ENCODE results near the gene ZNF761. TPM values are rescaled to one million over a fixed set of nuclear protein-coding genes. Genes with fewer than 3 reads are reported as not detected.

ZNF761 gene
- total and polyA plus RNA-seq, 2 donors (not counting 3 experiments of a cell fraction or from before 2014, with no cell fraction given) = 6.4 to 8.8 TPM

- Histone ChIP-seq H3K9me3 (replicated peaks; ENCODE audit: control insufficient read depth, insufficient read depth, low read length) (no peaks in the 10 kb centered on the region), H3K4me3 (replicated peaks in 1 of 3; ENCODE audit: insufficient read depth in 1 of 3, low read depth in 1 of 3, low read length in 3 of 3) (no peak overlapping the region), H3K27me3 (ENCODE audit: control insufficient read depth in 2 of 2, insufficient read depth in 2 of 2, low read length in 2 of 2) (no peaks in the 10 kb centered on the region), H3K4me1 (ENCODE audit: control insufficient read depth, extremely low read depth, insufficient read depth, low read length) (no peaks in the 10 kb centered on the region), H3K9ac (replicated peaks; ENCODE audit: extremely low read depth, insufficient read depth, low read length) (no peak overlapping the region), H3K79me2 (ENCODE audit: control insufficient read depth, insufficient read depth, low read length) (no peaks in the 10 kb centered on the region), H3K4me2 (ENCODE audit: insufficient read depth, low read length) (no peak overlapping the region), H3K9me1 (replicated peaks; ENCODE audit: control insufficient read depth, extremely low read depth, insufficient read depth, low read length) (no peaks in the 10 kb centered on the region), H4K20me1 (replicated peaks; ENCODE audit: control insufficient read depth, extremely low read depth, insufficient read depth, low read length) (no peaks in the 10 kb centered on the region), H2AFZ (ENCODE audit: low read depth, low read length) (no peak overlapping the region), H3K27ac (ENCODE audit: insufficient read depth, low read depth, low read length) (no peak overlapping the region), H3K36me3 (ENCODE audit: control insufficient read depth in 2 of 2, extremely low read depth in 1 of 2, insufficient read depth in 2 of 2, low read length in 2 of 2) (no peaks in the 10 kb centered on the region)
- BruUV-seq (replicated peaks) = no TSS peak
- intact Hi-C loops (cut with micrococcal nuclease) (no loop called here), dilution Hi-C loops (cut with MboI; ENCODE audit: extremely low pct_ligation_motif_present, low sequenced_read_pairs) (no loop called here)
- DNase-seq (ENCODE audit: low read depth, low spot score) = no peak
- TF ChIP-seq EZH2 (IDR thresholded peaks at IDR 0.05; ENCODE audit: borderline replicate concordance, low read depth, low read length, severe bottlenecking) (no peak), CTCF (IDR thresholded peaks at IDR 0.05; ENCODE audit: extremely low read depth in 1 of 2, insufficient read depth in 1 of 2, low read depth in 1 of 2, low read length in 2 of 2) (no peak), POLR2A (IDR thresholded peaks at IDR 0.05; ENCODE audit: low read depth, low read length) (no peak), POLR2AphosphoS5 (IDR thresholded peaks at IDR 0.05; ENCODE audit: insufficient read depth, low read depth, low read length) (no peak), JUN (IDR thresholded peaks at IDR 0.05; ENCODE audit: borderline replicate concordance, insufficient read depth, insufficient read length, low read depth) (no peak), MYC (IDR thresholded peaks at IDR 0.05; ENCODE audit: low read depth, low read length) (no peak), GATA2 (IDR thresholded peaks at IDR 0.05; ENCODE audit: insufficient read depth, insufficient read length, low read depth, low read length) (no peak), FOS (IDR thresholded peaks at IDR 0.05; ENCODE audit: borderline replicate concordance, insufficient read depth, low read length) (no peak)
- TF ChIP-seq, protein P1, sequence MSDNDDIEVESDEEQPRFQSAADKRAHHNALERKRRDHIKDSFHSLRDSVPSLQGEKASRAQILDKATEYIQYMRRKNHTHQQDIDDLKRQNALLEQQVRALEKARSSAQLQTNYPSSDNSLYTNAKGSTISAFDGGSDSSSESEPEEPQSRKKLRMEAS (IDR thresholded peaks at IDR 0.05; ENCODE audit: insufficient read depth, insufficient read length) = no peak
- POLR2A ChIA-PET = no interaction called here
- FAIRE-seq = no peak
- CTCF ChIA-PET = interaction anchor here (1.2 kb wide), 1 partner anchor 14 kb away, joined by 4 read pairs; no protein-coding TSS in a partner anchor
Measured at GRCh38 chr19:53506728-53507127, 74.9 kb downstream of the ZNF761 start.

Small RNA genes within 50 kb of the gene (small RNA-seq; reads per million reads assigned to genes)
- gene RPL39P36 (ENCODE audit: insufficient read depth, insufficient read length, low read depth, low replicate concordance) = not detected

Other genes starting within 250 kb of the ZNF761 start
- gene ZNF665, start 238.6 kb upstream of the ZNF761 start, total RNA-seq = 1.8 and 2.1 TPM in 2 replicates
- 1.3 and 2.7 TPM in 2 replicates for gene ZNF665, start 238.6 kb upstream of the ZNF761 start, polyA plus RNA-seq
- gene ZNF677, start 177.1 kb upstream of the ZNF761 start, total RNA-seq = 15.8 and 21.0 TPM in 2 replicates
- gene ZNF677, start 177.1 kb upstream of the ZNF761 start, polyA plus RNA-seq = 10.0 and 13.4 TPM in 2 replicates
- gene VN1R2, start 173.7 kb upstream of the ZNF761 start, total RNA-seq = not detected in 2 replicates
- not detected in 2 replicates for gene VN1R2, start 173.7 kb upstream of the ZNF761 start, polyA plus RNA-seq
- gene VN1R4, start 164.3 kb upstream of the ZNF761 start, total RNA-seq = not detected in 2 replicates
- gene VN1R4, start 164.3 kb upstream of the ZNF761 start, polyA plus RNA-seq = not detected in 2 replicates
- gene ZNF845, start 98.2 kb upstream of the ZNF761 start, total RNA-seq = 4.6 and 5.0 TPM in 2 replicates
- gene ZNF845, start 98.2 kb upstream of the ZNF761 start, polyA plus RNA-seq = 0.78 and 0.88 TPM in 2 replicates
- gene ZNF525, start 66.3 kb upstream of the ZNF761 start, total RNA-seq = 3.7 and 3.8 TPM in 2 replicates
- gene ZNF525, start 66.3 kb upstream of the ZNF761 start, polyA plus RNA-seq = 0.59 and 1.2 TPM in 2 replicates
- 7.3 and 7.7 TPM in 2 replicates for gene ZNF765, start 36.8 kb upstream of the ZNF761 start, total RNA-seq
- gene ZNF765, start 36.8 kb upstream of the ZNF761 start, polyA plus RNA-seq = 2.5 and 2.7 TPM in 2 replicates
- gene ZNF813, start 35.7 kb downstream of the ZNF761 start, total RNA-seq = 2.3 TPM in 2 replicates
- 0.37 and 0.47 TPM in 2 replicates for gene ZNF813, start 35.7 kb downstream of the ZNF761 start, polyA plus RNA-seq
- gene ZNF331, start 106.2 kb downstream of the ZNF761 start, total RNA-seq = 11.2 TPM in 2 replicates
- gene ZNF331, start 106.2 kb downstream of the ZNF761 start, polyA plus RNA-seq = 3.9 and 6.2 TPM in 2 replicates
- gene DPRX, start 200.0 kb downstream of the ZNF761 start, total RNA-seq = not detected in 2 replicates
- not detected in 2 replicates for gene DPRX, start 200.0 kb downstream of the ZNF761 start, polyA plus RNA-seq